ENCODE results near the gene GPR179. TPM values are rescaled to one million over a fixed set of nuclear protein-coding genes. Genes with fewer than 3 reads are reported as not detected.

GPR179 gene
- total RNA-seq, 2 donors from 2014 or later = not detected

- H3K4me1 Mint-ChIP-seq = peaks cover 6% of the 10 kb centered on the region
- peaks cover 39% of the 10 kb centered on the region for H3K36me3 Mint-ChIP-seq (ENCODE audit: low read depth)
- no peak overlapping the region for H3K4me3 Mint-ChIP-seq
- DNase-seq = no peak
- Histone ChIP-seq H3K9ac (ENCODE audit: extremely low read depth, low read length, poor library complexity, severe bottlenecking) (no peak overlapping the region), H3K4me1 (ENCODE audit: control insufficient read depth, insufficient read depth, low read length) (no peaks in the 10 kb centered on the region), H3K4me3 (ENCODE audit: low read length) (no peak overlapping the region), H3K9me3 (ENCODE audit: control insufficient read depth, low read length) (no peaks in the 10 kb centered on the region), H3K27me3 (ENCODE audit: control insufficient read depth, insufficient read depth, low read length, poor library complexity, severe bottlenecking) (no peaks in the 10 kb centered on the region), H3K36me3 (ENCODE audit: control insufficient read depth, insufficient read depth, low read length) (peaks cover 27% of the 10 kb centered on the region), H3K27ac (ENCODE audit: low read depth, low read length) (no peak overlapping the region)
- no peak for TF ChIP-seq CTCF (conservative IDR thresholded peaks at IDR 0.05)
- H3K9me3 Mint-ChIP-seq = no peaks in the 10 kb centered on the region
- H3K27me3 Mint-ChIP-seq (ENCODE audit: insufficient read depth) = no peaks in the 10 kb centered on the region
- WGBS, 2 experiments (ENCODE audit: insufficient coverage in 1 of 2, insufficient read length in 1 of 2) = 89 to 96% methylated on average over 6 to 8 of the region's 8 CpGs
- H3K27ac Mint-ChIP-seq = no peak overlapping the region
Measured at GRCh38 chr17:38364741-38365140, 21.0 kb upstream of the GPR179 start.

GRCh38 chr17:38363016-38363415 is 19.3 kb upstream of the GPR179 start:
- Mint-ChIP-seq H3K36me3 (ENCODE audit: low read depth) (peaks cover 26% of the 10 kb centered on the region), H3K4me1 (peaks cover 16% of the 10 kb centered on the region), H3K9me3 (no peaks in the 10 kb centered on the region), H3K27me3 (ENCODE audit: insufficient read depth) (no peaks in the 10 kb centered on the region), H3K27ac (no peak overlapping the region), H3K4me3 (no peak overlapping the region)
- WGBS, 2 experiments (ENCODE audit: insufficient coverage in 1 of 2, insufficient read length in 1 of 2) = 97 to 99% methylated on average over 5 of the region's 5 CpGs
- no peaks in the 10 kb centered on the region for H3K27me3 ChIP-seq (ENCODE audit: control insufficient read depth, insufficient read depth, low read length, poor library complexity, severe bottlenecking)
- no peak overlapping the region for H3K4me3 ChIP-seq (ENCODE audit: low read length)
- no peaks in the 10 kb centered on the region for H3K4me1 ChIP-seq (ENCODE audit: control insufficient read depth, insufficient read depth, low read length)
- no peak for DNase-seq
- H3K9ac ChIP-seq (ENCODE audit: extremely low read depth, low read length, poor library complexity, severe bottlenecking) = no peak overlapping the region
- peaks cover 19% of the 10 kb centered on the region for H3K36me3 ChIP-seq (ENCODE audit: control insufficient read depth, insufficient read depth, low read length)
- no peak for TF ChIP-seq CTCF (conservative IDR thresholded peaks at IDR 0.05)
- no peaks in the 10 kb centered on the region for H3K9me3 ChIP-seq (ENCODE audit: control insufficient read depth, low read length)
- H3K27ac ChIP-seq (ENCODE audit: low read depth, low read length) = no peak overlapping the region

GRCh38 chr17:38361694-38362465 is 18.1 kb upstream of the GPR179 start:
- H3K4me3 ChIP-seq (ENCODE audit: low read length) = no peak overlapping the region
- H3K27me3 ChIP-seq (ENCODE audit: control insufficient read depth, insufficient read depth, low read length, poor library complexity, severe bottlenecking) = no peaks in the 10 kb centered on the region
- no peaks in the 10 kb centered on the region for H3K9me3 ChIP-seq (ENCODE audit: control insufficient read depth, low read length)
- peaks cover 21% of the 10 kb centered on the region for H3K36me3 Mint-ChIP-seq (ENCODE audit: low read depth)
- WGBS, 2 experiments (ENCODE audit: insufficient coverage in 1 of 2, insufficient read length in 1 of 2) = 88 to 94% methylated on average over 3 to 5 of the region's 5 CpGs
- TF ChIP-seq CTCF (conservative IDR thresholded peaks at IDR 0.05) = no peak
- H3K9ac ChIP-seq (ENCODE audit: extremely low read depth, low read length, poor library complexity, severe bottlenecking) = no peak overlapping the region
- H3K4me1 Mint-ChIP-seq = peaks cover 21% of the 10 kb centered on the region
- H3K27ac Mint-ChIP-seq = peak overlapping the region; percentile 41
- no peak overlapping the region for H3K27ac ChIP-seq (ENCODE audit: low read depth, low read length)
- H3K36me3 ChIP-seq (ENCODE audit: control insufficient read depth, insufficient read depth, low read length) = peaks cover 14% of the 10 kb centered on the region
- H3K27me3 Mint-ChIP-seq (ENCODE audit: insufficient read depth) = no peaks in the 10 kb centered on the region
- H3K4me3 Mint-ChIP-seq = no peak overlapping the region
- no peak for DNase-seq
- H3K9me3 Mint-ChIP-seq = no peaks in the 10 kb centered on the region
- H3K4me1 ChIP-seq (ENCODE audit: control insufficient read depth, insufficient read depth, low read length) = no peaks in the 10 kb centered on the region

Measured in endodermal cell (in vitro differentiated cells).